Heart left ventricle (tissue), 16 donors: ENCODE measurements around the gene KMT5B. TPM values are rescaled to one million over a fixed set of nuclear protein-coding genes. Genes with fewer than 3 reads are reported as not detected.

Experiments
- ATAC-seq, 4 donors: fragments of 200-7000 bp; cut with Tn5 transposase; one replicate each; pipeline ENCODE4 v1.9.1; 2020 to 2022; ENCODE audit warnings: moderate library complexity in 4 of 4, mild to moderate bottlenecking in 3 of 4, moderate number of reproducible peaks in 1 of 4
- DNase-seq, 5 donors: peaks; one replicate each; pipeline ENCODE4 v3.0.0-alpha.2; 2020
- H3K27ac ChIP-seq, 12 donors: fragments of 200-600 bp; sonication (generic) in 4 of 12; one replicate each; pipeline versions ENCODE4 v1.5.0 to v1.8.0; 2016 to 2022; ENCODE audit warnings: mild to moderate bottlenecking in 2 of 12
- H3K27me3 ChIP-seq, 9 donors: fragments of 200-600 bp; sonication (generic) in 2 of 9; one replicate each; pipeline versions ENCODE4 v1.5.1 to v1.8.0; 2016 to 2022; ENCODE audit warnings: mild to moderate bottlenecking in 3 of 9
- H3K36me3 ChIP-seq, 9 donors: fragments of 200-600 bp; sonication (generic) in 2 of 9; one replicate each; pipeline versions ENCODE4 v1.5.0 to v1.8.0; 2018 to 2022; ENCODE audit warnings: mild to moderate bottlenecking in 2 of 9
- H3K4me1 ChIP-seq, 12 donors: fragments of 200-600 bp; sonication (generic) in 4 of 12; one replicate each; pipeline versions ENCODE4 v1.5.0 to v1.8.0; 2016 to 2022; ENCODE audit warnings: mild to moderate bottlenecking in 3 of 12
- H3K4me3 ChIP-seq, 12 donors: fragments of 200-600 bp; sonication (generic) in 4 of 12; one replicate each; pipeline versions ENCODE4 v1.5.0 to v1.8.0; 2017 to 2022; ENCODE audit warnings: mild to moderate bottlenecking in 9 of 12, moderate library complexity in 4 of 12
- H3K9me3 ChIP-seq, 12 donors: fragments of 200-600 bp; sonication (generic) in 4 of 12; one replicate each; pipeline versions ENCODE4 v1.5.0 to v1.8.0; 2016 to 2022; ENCODE audit warnings: mild to moderate bottlenecking in 1 of 12
- POLR2A ChIP-seq, 2 donors: fragments of 450-650 bp; IDR thresholded peaks; one replicate each; pipeline ENCODE4 v1.6.1; 2017; ENCODE audit warnings: antibody characterized with exemption in 2 of 2, mild to moderate bottlenecking in 2 of 2, moderate library complexity in 2 of 2
- WGBS, 4 donors: extraction: QIAGEN DNeasy Blood & Tissue Kit in 2 of 4; methylation state at CpG; one replicate each; pipeline versions ENCODE4 v1.1.5 to v1.1.7; 2013 to 2018; 5-methylcytosine and 5-hydroxymethylcytosine counted together
- intact Hi-C, 10 donors: fragments of 100-400 bp; cut with DNase I; formaldehyde crosslinking; loops; one replicate each; pipeline versions ENCODE4 v1.11.1 to v1.14.2; 2022
- polyA plus RNA-seq, 2 donors: library from polyadenylated mRNA; stranded (reverse); fragments of 200-250 nt; gene quantifications; one replicate each; pipeline ENCODE4 v1.2.3, GENCODE V29; 2013
- total RNA-seq, 9 donors: library from RNA; depleted of rRNA in 2 of 9; stranded (reverse); fragments of >200 nt in 2 of 9; fragmentation: NEBNext Ultra II Directional in 3 of 9; extraction: Animal tissue kit (Norgen Biotek cat#: 25700) in 3 of 9; gene quantifications; one replicate each; pipeline versions ENCODE4 v1.1.0 to v1.2.4, GENCODE V29; 2016 to 2023
- TF ChIP-seq, protein P1 (sequence below), 12 donors: fragments of 200-600 bp; sonication (generic) in 4 of 12; IDR thresholded peaks; one replicate each; pipeline versions ENCODE4 v1.5.0 to v1.8.0; 2018 to 2022; ENCODE audit warnings: antibody characterized with exemption in 12 of 12, mild to moderate bottlenecking in 5 of 12
- donor health status: ischemic (EF 13 %, LVEDD 7.1; RV severe dilation, severe dysfunction).
- donor health status: healthy with polysubstance abuse.
- donor health status: DM: no; HTN: yes; CAD: no.
- donor health status: DM: no; HTN: no; CAD: no.
- donor health status: ischemic (EF 25% LVEDD 6.9; RV normal size, moderate dysfunction).
- donor health status: ischemic (EF 25% LVEDD 5.7; RV mildly dilated, moderate dysfunction).
- donor health status: healthy.
- donor health status: DM: yes; HTN: yes; CAD: no.
- donor health status: ischemic (EF 35%, LVEDD 5.7; RV mildly dilated, moderate dysfunction).
- donor health status: nonischemic (EF 11% LVEDD 7.7; RV severe dilation, severe dysfunction).
- donor health status: DM: yes; HTN: yes; CAD: no.
- donor health status: PGD.
- donor health status: ischemic (EF 29% LVEDD 5.4; RV normal size, mild dysfunction).
- donor health status: nonischemic (EF 23%, LVEDD 6.1; RV moderate dilation, normal function).

The KMT5B gene
- total and polyA plus RNA-seq, 11 donors: 15.5 to 37.0 (median 26.5) TPM

DNA sequence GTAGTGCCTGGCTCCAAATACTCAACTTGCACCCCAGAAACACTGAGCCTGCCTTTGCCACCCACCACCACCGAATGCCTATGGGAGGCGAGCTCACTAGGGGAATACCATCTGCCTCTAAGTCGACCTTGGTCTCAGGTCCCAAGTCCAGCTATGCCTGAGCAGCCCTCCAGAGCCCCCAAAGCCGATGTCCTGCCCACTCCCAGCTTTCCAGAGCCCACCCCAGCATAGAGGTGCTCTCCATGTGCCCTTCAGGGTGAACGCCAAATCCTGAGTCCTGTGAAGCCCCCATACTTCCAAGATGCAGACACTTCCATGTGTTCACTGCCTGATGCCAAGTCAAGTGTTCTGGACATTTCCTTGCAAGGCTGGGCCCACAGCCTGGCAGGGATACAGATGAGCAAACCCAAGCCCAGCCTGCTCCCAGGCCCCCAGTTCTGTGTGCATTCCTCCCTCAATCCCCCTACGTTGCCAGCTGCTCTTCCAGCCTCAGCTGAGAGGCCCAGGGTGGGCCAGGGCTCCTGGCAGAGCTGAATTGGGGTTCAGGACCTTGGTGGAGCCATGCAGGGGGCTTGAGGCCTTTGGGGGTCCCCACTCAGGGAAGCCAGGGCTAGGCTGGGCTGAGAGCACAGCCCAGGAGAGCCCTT lies 2.6 kb upstream of the KMT5B start:
- DNase-seq: no peak
- ATAC-seq: no peak
- intact Hi-C loops: loop anchor here in 2 of 10 donors (10.0 kb wide), 2 partner anchors 79 to 181 kb away; partner anchors contain the start of genes NDUFS8 (in 1 of the 2) and TCIRG1 (in 1 of the 2)
- Histone ChIP-seq H3K27ac (peak overlapping the region in 11 of 12 donors; percentile 30 to 82 (median 70)), H3K4me3 (peak overlapping the region in 1 of 12 donors; percentile 2), H3K4me1 (peaks cover 0 to 39% (median 30%) of the 10 kb centered on the region in 12 donors), H3K9me3 (no peaks in the 10 kb centered on the region), H3K27me3 (no peaks in the 10 kb centered on the region), H3K36me3 (no peaks in the 10 kb centered on the region)
- TF ChIP-seq, protein P1, sequence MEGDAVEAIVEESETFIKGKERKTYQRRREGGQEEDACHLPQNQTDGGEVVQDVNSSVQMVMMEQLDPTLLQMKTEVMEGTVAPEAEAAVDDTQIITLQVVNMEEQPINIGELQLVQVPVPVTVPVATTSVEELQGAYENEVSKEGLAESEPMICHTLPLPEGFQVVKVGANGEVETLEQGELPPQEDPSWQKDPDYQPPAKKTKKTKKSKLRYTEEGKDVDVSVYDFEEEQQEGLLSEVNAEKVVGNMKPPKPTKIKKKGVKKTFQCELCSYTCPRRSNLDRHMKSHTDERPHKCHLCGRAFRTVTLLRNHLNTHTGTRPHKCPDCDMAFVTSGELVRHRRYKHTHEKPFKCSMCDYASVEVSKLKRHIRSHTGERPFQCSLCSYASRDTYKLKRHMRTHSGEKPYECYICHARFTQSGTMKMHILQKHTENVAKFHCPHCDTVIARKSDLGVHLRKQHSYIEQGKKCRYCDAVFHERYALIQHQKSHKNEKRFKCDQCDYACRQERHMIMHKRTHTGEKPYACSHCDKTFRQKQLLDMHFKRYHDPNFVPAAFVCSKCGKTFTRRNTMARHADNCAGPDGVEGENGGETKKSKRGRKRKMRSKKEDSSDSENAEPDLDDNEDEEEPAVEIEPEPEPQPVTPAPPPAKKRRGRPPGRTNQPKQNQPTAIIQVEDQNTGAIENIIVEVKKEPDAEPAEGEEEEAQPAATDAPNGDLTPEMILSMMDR (IDR thresholded peaks at IDR 0.05): no peak
- no peak for TF ChIP-seq POLR2A (IDR thresholded peaks at IDR 0.05)
- 83 to 95% (median 87%) methylated on average over 6 of the region's 6 CpGs for WGBS, 4 donors

DNA sequence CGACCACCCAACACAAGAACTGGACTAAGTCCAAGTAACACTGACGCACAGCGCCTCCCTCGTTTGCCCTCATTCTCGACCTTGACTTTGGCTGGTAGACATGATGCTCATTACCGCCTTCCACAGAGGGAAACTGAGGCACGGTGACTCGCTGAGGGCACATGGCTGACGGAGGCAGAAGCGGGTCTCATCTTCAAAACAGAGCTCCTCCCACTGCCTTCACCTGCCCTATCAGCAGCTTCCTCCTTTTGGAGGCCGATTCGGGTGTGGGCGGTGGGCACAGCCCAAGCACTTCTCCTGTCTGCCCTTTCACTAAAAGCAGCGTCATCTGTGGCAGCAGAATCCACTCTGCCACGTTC lies 2.0 kb upstream of the KMT5B start:
- intact Hi-C loops: loop anchor here in 2 of 10 donors (10.0 kb wide), 2 partner anchors 80 to 180 kb away; partner anchors contain the start of genes NDUFS8 (in 1 of the 2) and TCIRG1 (in 1 of the 2)
- H3K27ac ChIP-seq: peak overlapping the region in 1 of 12 donors; percentile 96

DNA sequence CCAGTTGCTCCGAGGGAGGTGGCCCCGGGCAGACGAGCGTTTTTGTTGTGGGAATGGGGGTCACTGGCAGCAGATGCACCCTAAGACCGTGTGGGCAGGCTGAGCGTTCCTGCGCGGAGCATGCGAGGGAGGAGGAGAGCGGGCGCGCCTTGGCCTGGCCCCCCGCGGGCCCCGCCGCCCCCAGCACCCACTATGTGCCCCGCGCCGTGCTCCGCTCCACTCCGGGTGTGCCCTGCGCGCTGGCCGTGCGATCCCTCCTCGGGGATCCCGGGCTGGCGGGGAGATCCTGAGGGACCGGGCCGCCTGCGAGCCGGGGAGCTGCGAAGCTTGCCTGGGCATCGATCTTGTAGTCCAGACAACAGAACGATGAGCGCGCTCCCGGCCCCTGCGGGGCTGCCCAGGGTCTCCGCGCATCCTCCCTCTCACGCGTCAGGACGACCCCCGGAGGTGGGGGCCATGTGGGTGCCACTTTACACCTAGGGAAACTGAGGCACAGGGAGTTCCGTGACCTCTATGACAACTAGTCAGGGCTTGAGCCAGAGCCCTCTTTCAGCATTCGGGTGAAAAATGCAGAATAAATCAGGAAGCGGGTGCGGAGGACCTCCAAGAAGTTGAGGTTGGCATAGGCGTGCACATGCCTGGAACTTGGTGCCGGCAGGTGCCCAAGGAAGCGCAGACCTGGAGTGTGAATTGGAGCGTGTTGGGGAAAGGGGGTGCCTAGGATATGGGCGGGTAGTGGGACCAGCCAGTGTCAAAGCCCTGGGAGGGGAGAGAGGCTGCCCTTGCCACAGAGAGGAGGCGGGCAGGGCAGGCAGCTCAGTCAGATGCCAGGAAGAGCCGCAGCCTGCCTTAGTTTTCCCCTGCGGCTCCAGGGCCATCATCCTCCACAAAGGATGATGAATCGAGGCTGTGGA lies 1.3 kb upstream of the KMT5B start:
- 17 to 52% (median 31%) methylated on average over 19 to 58 of the region's 58 CpGs for WGBS, 4 donors
- Histone ChIP-seq H3K27me3 (no peaks in the 10 kb centered on the region), H3K9me3 (no peaks in the 10 kb centered on the region), H3K4me1 (peaks cover 0 to 49% (median 38%) of the 10 kb centered on the region in 12 donors), H3K36me3 (no peaks in the 10 kb centered on the region), H3K27ac (peak overlapping the region; percentile 95 to 100 (median 99)), H3K4me3 (peak overlapping the region; percentile 71 to 96 (median 84))
- intact Hi-C loops: loop anchor here in 4 of 10 donors (5.0 to 10.0 kb wide), 8 partner anchors 58 to 233 kb away; partner anchors contain the start of genes TCIRG1 (in 2 of the 4), C11orf24 (in 1 of the 4), CHKA (in 1 of the 4) and NDUFS8 (in 1 of the 4)
- TF ChIP-seq, protein P1 (IDR thresholded peaks at IDR 0.05): no peak
- TF ChIP-seq POLR2A (IDR thresholded peaks at IDR 0.05): no peak
- DNase-seq: peak in 4 of 5 donors; percentile 35 to 81 (median 46)
- ATAC-seq: peak in 2 of 4 donors; percentile 5 to 17

More for the DNA sequence above, 2.0 kb upstream of the KMT5B start:
- H3K9me3 ChIP-seq: no peaks in the 10 kb centered on the region
- ATAC-seq (no peak), DNase-seq (peak in 1 of 5 donors; percentile 41)
- no peak for TF ChIP-seq POLR2A (IDR thresholded peaks at IDR 0.05)
- TF ChIP-seq, protein P1 (IDR thresholded peaks at IDR 0.05): no peak
- peaks cover 0 to 45% (median 34%) of the 10 kb centered on the region in 12 donors for H3K4me1 ChIP-seq
- H3K4me3 ChIP-seq: no peak overlapping the region
- WGBS, 4 donors: 76 to 80% (median 78%) methylated on average over 15 of the region's 15 CpGs
- H3K36me3 ChIP-seq: no peaks in the 10 kb centered on the region
- H3K27me3 ChIP-seq: no peaks in the 10 kb centered on the region
